Activated gamma-delta T cell (primary cell): ENCODE results near the gene PLPP3.

Experiments
- DNase-seq: peaks from one replicate; lab custom pipeline; 2025; lab: John Stamatoyannopoulos, UW

PLPP3 gene

GRCh38 chr1:56547977-56548376, 31.4 kb downstream of the PLPP3 start:
- no peak for DNase-seq

GRCh38 chr1:56547473-56547872, 31.9 kb downstream of the PLPP3 start:
- DNase-seq, result no peak

GRCh38 chr1:56545711-56546110, 33.7 kb downstream of the PLPP3 start:
- DNase-seq, result no peak

GRCh38 chr1:56543783-56544612, 35.4 kb downstream of the PLPP3 start:
- no peak for DNase-seq

GRCh38 chr1:56542651-56543050, 36.7 kb downstream of the PLPP3 start:
- no peak for DNase-seq

GRCh38 chr1:56541408-56541807, 38.0 kb downstream of the PLPP3 start:
- DNase-seq, result no peak

GRCh38 chr1:56540467-56540866, 38.9 kb downstream of the PLPP3 start:
- no peak for DNase-seq

- DNase-seq, result no peak
Observed at GRCh38 chr1:56539520-56539931, 39.8 kb downstream of the PLPP3 start.

- DNase-seq, result no peak
Observed at GRCh38 chr1:56538532-56538931, 40.8 kb downstream of the PLPP3 start.

- no peak for DNase-seq
Observed at GRCh38 chr1:56537660-56538059, 41.7 kb downstream of the PLPP3 start.

- no peak for DNase-seq
Observed at GRCh38 chr1:56535939-56536338, 43.4 kb downstream of the PLPP3 start.

GRCh38 chr1:56535362-56535761, 44.0 kb downstream of the PLPP3 start:
- no peak for DNase-seq

- no peak for DNase-seq
Observed at GRCh38 chr1:56534130-56534651, 45.2 kb downstream of the PLPP3 start.

- DNase-seq, result no peak
Observed at GRCh38 chr1:56533621-56534020, 45.7 kb downstream of the PLPP3 start.

GRCh38 chr1:56533197-56533596, 46.2 kb downstream of the PLPP3 start:
- DNase-seq, result no peak

- DNase-seq, result no peak
Observed at GRCh38 chr1:56532350-56532683, 47.0 kb downstream of the PLPP3 start.

GRCh38 chr1:56531624-56532349, 47.6 kb downstream of the PLPP3 start:
- no peak for DNase-seq

- no peak for DNase-seq
Observed at GRCh38 chr1:56529801-56530200, 49.6 kb downstream of the PLPP3 start.

GRCh38 chr1:56527548-56528302, 51.6 kb downstream of the PLPP3 start:
- DNase-seq, result no peak

- DNase-seq, result no peak
Observed at GRCh38 chr1:56526571-56527174, 52.7 kb downstream of the PLPP3 start.

GRCh38 chr1:56525489-56526041, 53.8 kb downstream of the PLPP3 start:
- no peak for DNase-seq

- DNase-seq, result no peak
Observed at GRCh38 chr1:56524263-56524662, 55.1 kb downstream of the PLPP3 start.
